Right ventricle myocardium superior (tissue), 1 donor: ENCODE data around the gene PAIP2B. TPM values are rescaled to one million over a fixed set of nuclear protein-coding genes. Genes with fewer than 3 reads are reported as not detected.
A peak's percentile ranks its signal among the peaks of the same experiment; 100 is the strongest.
"Not testable (repeated sequence)": the region's sequence is repeated elsewhere in the genome, so short reads cannot be mapped to it uniquely, and the experiment has no call there.

Experiments
- ATAC-seq: fragments of 200-7000 bp; cut with Tn5 transposase; one replicate; pipeline ENCODE4 v1.9.1; 2020; ENCODE audit warnings: mild to moderate bottlenecking; ENCODE audit not compliant: poor library complexity
- DNase-seq: peaks from one replicate; pipeline ENCODE4 v3.0.0-alpha.2; 2020
- intact Hi-C: fragments of 100-400 bp; cut with DNase I; formaldehyde crosslinking; loops from one replicate; pipeline ENCODE4 v1.11.2; 2022
- total RNA-seq: library from RNA; stranded (reverse); fragmentation: NEBNext Ultra II Directional; extraction: Animal tissue kit (Norgen Biotek cat#: 25700); gene quantifications from one replicate; pipeline ENCODE4 v1.2.1, GENCODE V29; 2021
- donor health status: DM: no; HTN: yes; CAD: no; lungs with severe emphysema.

Gene PAIP2B
- total RNA-seq, 1 donor from 2014 or later, result 69.7 TPM

GRCh38 chr2:71224935-71225334 is 2.0 kb downstream of the PAIP2B start:
- DNase-seq, result no peak
- no peak for ATAC-seq
- intact Hi-C loops, result loop anchor here (5.0 kb wide), 1 partner anchor 52 kb away; no protein-coding TSS in a partner anchor

GRCh38 chr2:71224457-71224856 is 2.4 kb downstream of the PAIP2B start:
- intact Hi-C loops, result no loop called here
- ATAC-seq (no peak), DNase-seq (no peak)

GRCh38 chr2:71223767-71224333 is 3.1 kb downstream of the PAIP2B start:
- DNase-seq, result peak; percentile 70
- peak; percentile 53 for ATAC-seq
- intact Hi-C loops, result no loop called here

- intact Hi-C loops, result no loop called here
Observed at GRCh38 chr2:71220743-71221142, 6.2 kb downstream of the PAIP2B start.

DNA sequence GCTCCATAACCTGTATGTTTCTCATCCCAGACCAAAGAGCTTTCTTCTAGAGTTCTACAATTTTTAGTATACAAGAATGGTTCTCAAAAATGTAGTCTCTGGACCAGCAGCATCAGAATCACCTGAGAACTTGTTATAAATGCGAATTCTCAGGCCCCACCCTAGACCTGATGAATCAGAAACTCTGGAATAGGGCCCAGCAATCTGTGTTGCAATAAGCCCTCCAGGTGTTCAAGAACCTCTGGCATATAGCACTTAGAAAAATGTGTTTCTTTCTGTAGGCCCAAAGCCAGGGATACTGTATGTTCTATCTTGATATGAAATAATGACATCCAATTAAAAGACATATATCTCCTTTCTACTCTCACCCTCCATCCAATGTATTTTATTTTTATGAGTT is 10.4 kb downstream of the PAIP2B start:
- intact Hi-C loops, result no loop called here
- no peak for DNase-seq

More at GRCh38 chr2:71220743-71221142, 6.2 kb downstream of the PAIP2B start:
- ATAC-seq, result no peak
- DNase-seq, result no peak

DNA sequence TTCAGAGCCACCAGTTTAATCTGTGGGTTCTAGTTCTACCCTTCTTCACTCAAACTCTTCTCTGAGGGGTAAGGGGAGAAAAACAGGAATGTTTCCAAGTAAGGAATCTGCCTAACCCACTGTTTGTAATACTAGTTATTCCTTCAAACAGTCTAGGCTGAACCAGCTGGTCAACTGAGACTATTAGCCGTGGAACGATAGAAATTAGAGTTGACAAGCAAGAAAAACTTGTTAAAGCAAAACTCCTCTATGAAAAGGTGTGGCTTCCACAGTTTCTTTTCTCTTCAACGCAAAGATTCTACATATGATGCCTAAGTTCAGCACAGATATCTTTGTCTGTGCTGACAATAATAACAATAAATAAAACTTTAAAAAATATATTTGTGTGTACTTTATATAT is 11.5 kb downstream of the PAIP2B start:
- intact Hi-C loops, result no loop called here
- DNase-seq, result no peak
- ATAC-seq, result no peak

More for the DNA sequence above, 10.4 kb downstream of the PAIP2B start:
- no peak for ATAC-seq

GRCh38 chr2:71212336-71212735 is 14.6 kb downstream of the PAIP2B start:
- no peak for ATAC-seq
- intact Hi-C loops, result no loop called here
- DNase-seq, result no peak

- no peak for ATAC-seq
- intact Hi-C loops, result no loop called here
- no peak for DNase-seq
Observed at GRCh38 chr2:71210292-71210691, 16.6 kb downstream of the PAIP2B start.

DNA sequence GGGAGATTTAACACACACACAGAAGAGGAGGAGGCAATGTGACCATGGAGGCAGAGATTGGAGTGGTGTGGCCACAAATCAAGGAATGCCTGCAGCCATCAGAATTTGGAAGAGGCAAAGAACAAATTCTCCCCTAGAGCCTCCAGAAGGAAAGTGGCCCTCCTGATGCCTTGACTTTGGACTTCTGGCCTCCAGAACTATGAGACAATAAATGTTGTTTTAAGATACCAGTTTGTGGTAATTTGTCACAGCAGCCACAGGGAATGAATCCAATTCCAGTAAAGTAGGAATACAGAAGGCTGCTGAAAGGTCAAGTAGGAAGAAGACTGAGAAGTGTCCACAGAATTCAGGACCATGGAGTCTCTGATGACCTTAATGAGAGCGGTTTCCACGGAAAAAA is 18.1 kb downstream of the PAIP2B start:
- DNase-seq (no peak), ATAC-seq (no peak)
- intact Hi-C loops, result no loop called here

DNA sequence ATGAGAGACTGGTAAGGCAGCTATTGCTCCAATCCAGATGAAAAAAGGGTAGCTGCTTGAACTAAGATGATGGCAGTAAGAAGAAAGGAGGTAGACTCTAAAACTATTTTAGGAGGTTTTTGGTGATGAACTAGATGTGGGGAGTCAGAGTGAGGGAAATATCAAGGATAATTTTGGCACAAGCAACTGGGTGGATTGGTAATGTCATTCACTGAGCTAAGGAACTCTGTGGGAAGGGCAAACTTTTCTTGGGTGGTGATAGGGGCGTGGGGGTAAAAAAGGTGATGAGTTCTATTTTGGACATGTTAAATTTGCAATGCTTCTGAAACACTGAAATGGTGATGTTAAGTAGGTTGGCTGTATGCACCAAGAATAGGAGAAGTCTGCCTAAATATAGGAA is 19.3 kb downstream of the PAIP2B start:
- no peak for ATAC-seq
- no peak for DNase-seq
- intact Hi-C loops, result no loop called here

DNA sequence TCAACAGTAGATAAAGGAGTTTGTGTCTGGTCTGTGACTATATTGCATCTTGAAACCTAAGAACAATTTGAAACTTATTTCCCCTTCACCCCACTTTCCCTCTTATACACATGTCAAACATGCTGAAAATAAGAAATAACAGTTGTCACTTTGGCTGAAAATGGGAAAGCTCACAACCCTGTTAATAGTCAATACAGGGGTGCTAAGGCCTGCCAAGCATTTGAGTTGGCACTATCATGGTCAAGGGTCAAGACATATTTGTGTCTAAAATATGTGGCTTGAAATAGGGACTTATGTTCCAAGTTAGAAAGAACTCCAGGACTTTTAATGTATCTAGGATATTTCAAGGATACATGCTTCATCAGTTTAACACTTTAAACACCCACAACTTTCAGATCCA is 20.6 kb downstream of the PAIP2B start:
- no peak for ATAC-seq
- intact Hi-C loops, result no loop called here
- no peak for DNase-seq

DNA sequence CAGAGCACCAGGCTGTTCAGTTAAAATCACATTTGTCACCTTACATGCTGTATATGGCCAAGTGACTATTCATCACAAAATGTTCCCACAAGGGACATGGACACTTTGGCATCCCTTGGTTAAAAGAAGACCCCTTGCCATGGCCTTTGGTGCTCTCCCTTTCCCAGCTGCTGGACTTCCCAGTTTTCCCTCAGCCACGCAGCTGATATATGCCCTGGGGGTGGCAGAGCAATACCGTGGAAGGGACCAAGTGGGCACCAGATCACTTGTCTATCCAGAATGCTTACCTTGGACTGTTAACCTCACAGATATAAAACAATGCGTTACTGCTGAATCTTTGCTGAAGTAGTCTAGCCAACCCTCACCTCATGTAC is 35.3 kb downstream of the PAIP2B start:
- DNase-seq (no peak), ATAC-seq (peak; percentile 45)
- intact Hi-C loops, result no loop called here

DNA sequence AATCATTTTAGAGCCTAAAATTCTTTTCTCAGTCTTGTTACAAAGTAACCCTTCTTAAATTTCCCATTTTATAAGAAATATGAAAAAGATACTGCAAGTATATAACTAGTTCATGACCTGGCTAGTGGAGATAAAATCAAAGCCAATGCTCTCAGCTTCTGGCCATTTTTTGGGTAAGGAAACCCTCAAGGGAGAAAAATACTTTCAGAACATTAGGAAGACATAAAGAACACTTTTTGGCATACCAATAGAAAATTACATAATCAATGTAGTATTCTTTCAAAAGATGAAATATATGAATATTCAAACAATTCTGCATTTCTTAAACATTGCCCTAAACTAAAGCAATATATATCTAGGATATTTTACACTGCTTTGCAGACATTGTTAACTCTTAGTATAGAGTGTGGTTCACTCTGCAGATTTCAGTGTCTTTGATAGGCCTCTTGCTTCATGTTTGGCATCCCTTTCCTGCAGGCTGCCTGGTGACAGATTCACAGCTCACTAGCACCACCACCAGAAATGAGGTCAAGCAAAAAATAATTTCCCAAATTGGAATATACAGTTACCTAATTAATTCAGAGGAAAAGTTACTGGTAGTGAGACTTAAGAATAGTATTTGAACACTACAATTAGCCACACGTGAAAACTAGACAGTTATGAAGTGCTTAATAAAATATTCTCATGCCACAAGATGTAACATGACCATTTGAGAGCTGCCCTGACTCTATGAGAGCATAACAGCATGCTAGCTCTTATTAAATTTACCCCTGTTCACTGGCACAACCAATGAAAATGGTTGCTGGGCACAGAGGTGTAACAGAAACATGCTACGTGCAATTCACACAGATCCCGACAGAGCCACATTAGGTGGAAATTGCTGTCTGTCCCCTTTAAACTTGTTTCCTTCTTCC is 36.0 kb downstream of the PAIP2B start:
- DNase-seq (no peak), ATAC-seq (peak; percentile 86)
- intact Hi-C loops, result no loop called here

GRCh38 chr2:71187589-71187988 is 39.3 kb downstream of the PAIP2B start:
- DNase-seq (no peak), ATAC-seq (no peak)
- intact Hi-C loops, result no loop called here

DNA sequence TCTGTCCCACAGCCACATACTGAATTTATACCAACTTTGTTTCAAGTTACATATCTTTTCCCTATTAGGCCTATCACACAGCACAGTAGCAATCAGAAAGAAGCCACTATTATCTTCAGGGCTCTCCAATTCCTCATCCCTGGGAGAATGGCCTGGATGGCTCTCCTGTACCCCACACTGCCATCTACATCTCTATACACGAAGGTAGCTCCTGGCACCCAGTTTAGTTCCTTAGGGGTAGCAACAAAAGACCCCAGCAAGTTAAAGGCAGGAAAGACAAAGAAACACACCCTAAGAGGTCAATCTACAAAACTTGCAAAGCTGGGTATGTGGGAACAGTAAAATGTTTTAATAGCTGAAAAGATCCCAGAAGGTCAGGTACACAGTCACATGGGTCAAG is 39.9 kb downstream of the PAIP2B start:
- no peak for ATAC-seq
- intact Hi-C loops, result no loop called here
- no peak for DNase-seq

- DNase-seq, ATAC-seq, intact Hi-C loops: not testable (repeated sequence)
Observed at GRCh38 chr2:71183306-71184115, 43.4 kb downstream of the PAIP2B start.

DNA sequence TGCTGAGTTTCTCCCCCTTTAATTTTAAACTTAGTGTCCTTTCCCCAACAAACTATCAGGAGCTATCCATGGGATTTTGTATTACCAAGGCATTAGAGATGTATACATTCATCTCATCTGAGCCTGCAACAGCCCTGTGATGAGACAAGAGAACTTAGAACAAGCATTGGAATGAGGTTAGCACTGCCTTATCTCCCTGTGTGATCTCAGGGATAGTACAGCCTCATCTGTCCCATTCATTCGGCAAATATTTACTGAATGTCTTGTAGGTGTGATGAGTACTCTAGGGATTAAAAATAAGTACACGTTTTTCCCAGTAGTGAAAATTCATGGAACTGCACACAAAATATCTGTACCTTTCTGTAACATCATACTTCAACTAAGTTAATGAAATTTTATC is 45.6 kb downstream of the PAIP2B start:
- no peak for ATAC-seq
- intact Hi-C loops, result no loop called here
- no peak for DNase-seq

- ATAC-seq, DNase-seq, intact Hi-C loops: not testable (repeated sequence)
Observed at GRCh38 chr2:71178836-71179235, 48.1 kb downstream of the PAIP2B start.

- DNase-seq, result no peak
- ATAC-seq, result no peak
- intact Hi-C loops, result no loop called here
Observed at GRCh38 chr2:71174207-71174606, 52.7 kb downstream of the PAIP2B start.
